Adrenal gland (tissue), 12 donors: Measurements from ENCODE around the gene FBN3. TPM values are rescaled to one million over a fixed set of nuclear protein-coding genes. Genes with fewer than 3 reads are reported as not detected.
"Not testable (repeated sequence)": the region's sequence is repeated elsewhere in the genome, so short reads cannot be mapped to it uniquely, and the experiment has no call there.

ENCODE experiments used
- DNase-seq, 7 donors: peaks; one replicate each; pipeline ENCODE4 v3.0.0-alpha.2; 2019 to 2020
- H3K27ac ChIP-seq, 5 donors: fragments of 200-600 bp; sonication (generic) in 4 of 5; 1 replicate in 3 of 5; 2 replicates in 2 of 5; pipeline versions ENCODE4 v1.5.1 to v1.8.0; 2016 to 2020; ENCODE audit warnings: mild to moderate bottlenecking in 1 of 5
- H3K27me3 ChIP-seq: fragments of 200-600 bp; 2 replicates; pipeline ENCODE4 v1.8.0; 2021
- H3K36me3 ChIP-seq, 2 donors: fragments of 200-600 bp; replicated peaks in 1 of 2; 1 replicate in 1 of 2; 2 replicates in 1 of 2; pipeline versions ENCODE4 v1.5.1 to v1.8.0; 2018 to 2022
- H3K4me1 ChIP-seq, 2 donors: fragments of 200-600 bp; replicated peaks in 1 of 2; 1 replicate in 1 of 2; 2 replicates in 1 of 2; pipeline versions ENCODE4 v1.5.1 to v1.8.0; 2018 to 2021
- H3K4me3 ChIP-seq, 4 donors: fragments of 200-600 bp; sonication (generic) in 3 of 4; one replicate each; pipeline ENCODE4 v1.5.1; 2016 to 2018
- H3K9me3 ChIP-seq, 3 donors: fragments of 200-600 bp; sonication (generic) in 1 of 3; replicated peaks in 1 of 3; 1 replicate in 2 of 3; 2 replicates in 1 of 3; pipeline versions ENCODE4 v1.5.1 to v1.8.0; 2016 to 2021
- CTCF ChIP-seq, 6 experiments: fragments of 450-650 bp in 4 of 6; fragments of 200-600 bp in 2 of 6; sonication (generic) in 1 of 6; IDR thresholded peaks; 1 replicate in 5 of 6; 2 replicates in 1 of 6; pipeline versions ENCODE4 v1.5.1 to v1.8.0; 2016 to 2021; ENCODE audit warnings: antibody characterized with exemption in 6 of 6, mild to moderate bottlenecking in 2 of 6, moderate library complexity in 1 of 6
- POLR2A ChIP-seq, 2 donors: fragments of 450-650 bp; IDR thresholded peaks; one replicate each; pipeline ENCODE4 v1.6.1; 2017; ENCODE audit warnings: antibody characterized with exemption in 2 of 2, mild to moderate bottlenecking in 2 of 2, moderate library complexity in 1 of 2
- WGBS, 4 donors: extraction: QIAGEN DNeasy Blood & Tissue Kit in 2 of 4; methylation state at CpG; one replicate each; pipeline versions ENCODE4 v1.1.5 to v1.1.7; 2013 to 2017; 5-methylcytosine and 5-hydroxymethylcytosine counted together
- intact Hi-C, 2 donors: fragments of 100-400 bp; cut with DNase I; formaldehyde crosslinking; loops; one replicate each; pipeline versions ENCODE4 v1.14.1 to v1.15.0; 2022 to 2023
- polyA plus RNA-seq, 3 donors: library from polyadenylated mRNA; stranded (reverse); fragments of 200-250 nt in 2 of 3; fragments of 350-450 nt in 1 of 3; fragmentation: Illumina TruSeq in 1 of 3; extraction: RNeasy Lipid Tissue Mini Kit (QIAGEN cat#74804) in 1 of 3; gene quantifications; one replicate each; pipeline ENCODE4 v1.2.3, GENCODE V29; 2013 to 2014
- total RNA-seq, 9 donors: library from RNA; depleted of rRNA in 4 of 9; stranded (reverse); fragments of >200 nt in 4 of 9; fragments of 120-200 nt in 1 of 9; fragmentation: NEBNext Ultra II Directional in 1 of 9; extraction: Animal tissue kit (Norgen Biotek cat#: 25700) in 1 of 9; gene quantifications; one replicate each; pipeline versions ENCODE4 v1.1.0 to v1.2.4, GENCODE V29; 2013 to 2023
- donor health status: healthy with polysubstance abuse.
- donor health status: Bipolar disorder and iron deficiency.
- donor health status: DM: yes; HTN: yes; CAD: no.
- donor health status: DM: no; HTN: no; CAD: no.
- donor health status: DM: no; HTN: no; CAD: no.
- donor health status: DM: yes; HTN: yes; CAD: no.

FBN3 gene
- total and polyA plus RNA-seq, 12 donors: 0.03 to 0.64 (median 0.16) TPM; not detected in 8

- Histone ChIP-seq H3K9me3 (no peaks in the 10 kb centered on the region), H3K4me3 (no peak overlapping the region), H3K36me3 (no peaks in the 10 kb centered on the region), H3K27me3 (no peaks in the 10 kb centered on the region), H3K4me1 (no peaks in the 10 kb centered on the region), H3K27ac (no peak overlapping the region)
- no peak for DNase-seq
- WGBS, 4 donors: 64 to 76% (median 76%) methylated on average over 2 of the region's 2 CpGs
- TF ChIP-seq CTCF (IDR thresholded peaks at IDR 0.05) (no peak), POLR2A (IDR thresholded peaks at IDR 0.05) (no peak)
- intact Hi-C loops: no loop called here
Measured at GRCh38 chr19:8105471-8105870, 43.9 kb downstream of the FBN3 start.

- intact Hi-C loops, H3K9me3 ChIP-seq, H3K27ac ChIP-seq, H3K4me1 ChIP-seq, H3K27me3 ChIP-seq, H3K36me3 ChIP-seq, DNase-seq, H3K4me3 ChIP-seq: not testable (repeated sequence)
- WGBS, 4 donors: 79 to 84% (median 81%) methylated on average over 12 of the region's 12 CpGs
Measured at GRCh38 chr19:8101910-8102309, 47.5 kb downstream of the FBN3 start.

- Histone ChIP-seq H3K9me3 (no peaks in the 10 kb centered on the region), H3K27me3 (no peaks in the 10 kb centered on the region), H3K4me3 (no peak overlapping the region), H3K27ac (no peak overlapping the region), H3K36me3 (no peaks in the 10 kb centered on the region), H3K4me1 (no peaks in the 10 kb centered on the region)
- 93 to 96% (median 94%) methylated on average over 4 of the region's 4 CpGs for WGBS, 4 donors
- intact Hi-C loops: no loop called here
- DNase-seq: no peak
- no peak for TF ChIP-seq CTCF (IDR thresholded peaks at IDR 0.05)
- no peak for TF ChIP-seq POLR2A (IDR thresholded peaks at IDR 0.05)
Measured at GRCh38 chr19:8101311-8101710, 48.1 kb downstream of the FBN3 start.

- Histone ChIP-seq H3K27me3 (no peaks in the 10 kb centered on the region), H3K36me3 (no peaks in the 10 kb centered on the region), H3K27ac (no peak overlapping the region), H3K9me3 (peaks cover 0 to 9% (median 0%) of the 10 kb centered on the region in 3 donors), H3K4me3 (no peak overlapping the region), H3K4me1 (no peaks in the 10 kb centered on the region)
- no peak for TF ChIP-seq CTCF (IDR thresholded peaks at IDR 0.05)
- no peak for TF ChIP-seq POLR2A (IDR thresholded peaks at IDR 0.05)
- intact Hi-C loops: no loop called here
- WGBS, 4 donors: 76 to 87% (median 80%) methylated on average over 5 of the region's 5 CpGs
- no peak for DNase-seq
Measured at GRCh38 chr19:8097681-8098567, 51.5 kb downstream of the FBN3 start.

- Histone ChIP-seq H3K36me3 (no peaks in the 10 kb centered on the region), H3K9me3 (peaks cover 0 to 9% (median 0%) of the 10 kb centered on the region in 3 donors), H3K4me1 (no peaks in the 10 kb centered on the region), H3K4me3 (no peak overlapping the region), H3K27me3 (no peaks in the 10 kb centered on the region), H3K27ac (no peak overlapping the region)
- intact Hi-C loops: no loop called here
- 88 to 100% (median 93%) methylated on average over 8 to 10 of the region's 10 CpGs for WGBS, 4 donors
- no peak for DNase-seq
- no peak for TF ChIP-seq POLR2A (IDR thresholded peaks at IDR 0.05)
- no peak for TF ChIP-seq CTCF (IDR thresholded peaks at IDR 0.05)
Measured at GRCh38 chr19:8097198-8097597, 52.2 kb downstream of the FBN3 start.
